Glutamatergic neuron (in vitro differentiated cells): ENCODE data around the gene PSMB7. TPM values are rescaled to one million over a fixed set of nuclear protein-coding genes. Genes with fewer than 3 reads are reported as not detected.

Experiments used
- DNase-seq: peaks from one replicate; pipeline ENCODE4 v3.0.0; 2022
- H3K27ac Mint-ChIP-seq: one replicate; pipeline ENCODE4 v1.8.0; 2020; ENCODE audit warnings: mild to moderate bottlenecking, mixed read lengths, inconsistent platforms; ENCODE audit not compliant: unreplicated experiment
- H3K27me3 Mint-ChIP-seq: one replicate; pipeline ENCODE4 v1.8.0; 2020; ENCODE audit warnings: mild to moderate bottlenecking, moderate library complexity, mixed read lengths, inconsistent platforms; ENCODE audit not compliant: unreplicated experiment
- H3K36me3 Mint-ChIP-seq: one replicate; pipeline ENCODE4 v1.8.0; 2020; ENCODE audit warnings: mild to moderate bottlenecking, mixed read lengths, inconsistent platforms; ENCODE audit not compliant: unreplicated experiment
- H3K4me1 Mint-ChIP-seq: one replicate; pipeline ENCODE4 v1.8.0; 2020; ENCODE audit warnings: mild to moderate bottlenecking, low read depth, mixed read lengths, inconsistent platforms; ENCODE audit not compliant: unreplicated experiment
- H3K4me3 Mint-ChIP-seq: one replicate; pipeline ENCODE4 v1.8.0; 2020; ENCODE audit warnings: mild to moderate bottlenecking, mixed read lengths, inconsistent platforms; ENCODE audit not compliant: unreplicated experiment
- H3K9me3 Mint-ChIP-seq: one replicate; pipeline ENCODE4 v1.8.0; 2020; ENCODE audit warnings: mild to moderate bottlenecking, moderate library complexity, mixed read lengths, inconsistent platforms; ENCODE audit not compliant: unreplicated experiment
- CTCF ChIP-seq: fragments of 200-600 bp; sonication (generic); IDR thresholded peaks from one replicate; pipeline ENCODE4 v1.5.0; 2021; ENCODE audit not compliant: partially characterized antibody, unreplicated experiment
- total RNA-seq: library from RNA; stranded (reverse); fragmentation: NEBNext Ultra II Directional; extraction: Animal tissue kit (Norgen Biotek cat#: 25700); gene quantifications from one replicate; pipeline ENCODE4 v1.2.1, GENCODE V29; 2021; ENCODE audit not compliant: unreplicated experiment

PSMB7 gene
- total RNA-seq, 1 donor from 2014 or later = 185 TPM

DNA sequence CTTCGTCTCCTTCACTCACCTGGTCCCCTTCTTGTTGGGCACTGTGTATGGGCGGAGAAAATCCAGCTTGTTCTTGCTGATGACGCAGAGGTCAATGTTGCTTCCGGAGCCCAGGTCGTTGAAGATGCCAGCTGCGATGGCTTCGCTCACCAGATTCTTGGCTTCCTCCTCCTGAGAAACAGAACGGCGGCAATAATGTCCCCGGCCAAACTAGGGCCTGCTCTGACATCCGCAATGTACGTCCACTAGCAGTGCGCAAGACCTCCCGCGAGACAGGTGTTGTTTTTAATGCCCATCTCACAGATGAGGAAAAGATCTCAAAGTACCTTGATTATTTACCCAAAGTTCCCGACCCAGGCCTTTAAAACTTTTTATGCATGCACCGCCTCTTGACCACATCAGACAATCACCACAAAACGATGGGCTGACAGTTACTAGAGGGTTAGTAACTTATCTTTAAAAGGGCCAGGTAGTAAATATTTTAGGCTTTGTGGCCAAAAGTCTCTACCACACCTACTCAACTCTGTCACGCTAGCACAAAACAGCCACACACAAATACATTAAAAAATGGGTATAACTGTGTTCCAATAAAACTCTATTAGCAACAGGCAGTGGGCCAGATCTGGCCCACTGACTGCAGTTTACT is 58.4 kb downstream of the PSMB7 start:
- peaks cover 8% of the 10 kb centered on the region for H3K27me3 Mint-ChIP-seq
- H3K36me3 Mint-ChIP-seq = no peaks in the 10 kb centered on the region
- H3K27ac Mint-ChIP-seq = no peak overlapping the region
- no peak for TF ChIP-seq CTCF
- no peak for DNase-seq
- peaks cover 7% of the 10 kb centered on the region for H3K9me3 Mint-ChIP-seq
- no peak overlapping the region for H3K4me3 Mint-ChIP-seq
- peaks cover 47% of the 10 kb centered on the region for H3K4me1 Mint-ChIP-seq

GRCh38 chr9:124355941-124356744 is 59.1 kb downstream of the PSMB7 start:
- H3K4me3 Mint-ChIP-seq = no peak overlapping the region
- no peaks in the 10 kb centered on the region for H3K36me3 Mint-ChIP-seq
- no peak for DNase-seq
- H3K27me3 Mint-ChIP-seq = peaks cover 8% of the 10 kb centered on the region
- TF ChIP-seq CTCF = no peak
- H3K27ac Mint-ChIP-seq = peak overlapping the region; percentile 44
- peaks cover 50% of the 10 kb centered on the region for H3K4me1 Mint-ChIP-seq
- H3K9me3 Mint-ChIP-seq = peaks cover 10% of the 10 kb centered on the region

GRCh38 chr9:124355039-124355940 is 60.0 kb downstream of the PSMB7 start:
- DNase-seq = no peak
- Mint-ChIP-seq H3K36me3 (no peaks in the 10 kb centered on the region), H3K4me3 (no peak overlapping the region), H3K4me1 (peaks cover 50% of the 10 kb centered on the region), H3K9me3 (peaks cover 12% of the 10 kb centered on the region), H3K27ac (no peak overlapping the region), H3K27me3 (peaks cover 13% of the 10 kb centered on the region)
- no peak for TF ChIP-seq CTCF

- no peak overlapping the region for H3K27ac Mint-ChIP-seq
- peaks cover 50% of the 10 kb centered on the region for H3K4me1 Mint-ChIP-seq
- H3K9me3 Mint-ChIP-seq = peaks cover 12% of the 10 kb centered on the region
- no peaks in the 10 kb centered on the region for H3K36me3 Mint-ChIP-seq
- TF ChIP-seq CTCF = no peak
- no peak for DNase-seq
- peaks cover 13% of the 10 kb centered on the region for H3K27me3 Mint-ChIP-seq
- no peak overlapping the region for H3K4me3 Mint-ChIP-seq
These were observed 60.8 kb downstream of the PSMB7 start for GRCh38 chr9:124354346-124355038.
